Breast epithelium (tissue), 3 donors: ENCODE measurements around the gene SPG7.

ENCODE experiments used
- CTCF ChIP-seq, 3 donors: fragments of 450-650 bp; IDR thresholded peaks; one replicate each; pipeline ENCODE4 v1.5.1; 2016 to 2017; ENCODE audit warnings: antibody characterized with exemption in 3 of 3, mild to moderate bottlenecking in 3 of 3, moderate library complexity in 3 of 3
- POLR2A ChIP-seq: fragments of 450-650 bp; IDR thresholded peaks from one replicate; pipeline ENCODE4 v1.6.1; 2016; ENCODE audit warnings: antibody characterized with exemption, mild to moderate bottlenecking, moderate library complexity

- TF ChIP-seq CTCF (IDR thresholded peaks at IDR 0.05) (no peak), POLR2A (no peak)
These were observed 88.0 kb downstream of the SPG7 start for GRCh38 chr16:89596061-89596689.
